Inflammatory macrophage treated with lipopolysaccharide for 1 hour (primary cell): ENCODE measurements around the gene MBOAT1.

Source experiments
- DNase-seq, 2 donors: peaks; one replicate each; pipeline ENCODE4 v3.0.0-alpha.2; 2020 to 2022

MBOAT1 gene

GRCh38 chr6:20092071-20092566, 120.2 kb downstream of the MBOAT1 start:
- peak; percentile 53 to 76 for DNase-seq

- DNase-seq: no peak
Observed at GRCh38 chr6:20086992-20087391, 125.3 kb downstream of the MBOAT1 start.

DNA sequence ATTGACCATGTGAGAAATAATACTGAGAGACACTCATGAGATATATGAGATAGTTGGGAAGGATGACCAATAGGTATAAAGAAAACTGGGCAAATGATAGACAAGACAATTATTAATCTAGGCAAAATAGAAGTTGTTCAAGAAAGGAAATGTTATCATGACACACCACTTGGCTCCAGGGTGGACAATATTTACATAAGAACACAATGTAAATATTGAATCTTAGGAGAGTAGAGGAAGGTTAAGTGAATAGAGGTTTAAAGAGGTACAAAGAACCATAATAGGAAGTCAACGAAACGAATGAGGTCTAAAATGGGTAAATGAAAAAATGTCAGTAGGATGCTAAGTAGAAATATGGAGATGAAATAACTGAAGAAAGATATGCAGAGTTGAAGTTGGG, 126.5 kb downstream of the MBOAT1 start:
- no peak for DNase-seq

- DNase-seq: no peak
Observed at GRCh38 chr6:20084411-20084810, 127.9 kb downstream of the MBOAT1 start.

DNA sequence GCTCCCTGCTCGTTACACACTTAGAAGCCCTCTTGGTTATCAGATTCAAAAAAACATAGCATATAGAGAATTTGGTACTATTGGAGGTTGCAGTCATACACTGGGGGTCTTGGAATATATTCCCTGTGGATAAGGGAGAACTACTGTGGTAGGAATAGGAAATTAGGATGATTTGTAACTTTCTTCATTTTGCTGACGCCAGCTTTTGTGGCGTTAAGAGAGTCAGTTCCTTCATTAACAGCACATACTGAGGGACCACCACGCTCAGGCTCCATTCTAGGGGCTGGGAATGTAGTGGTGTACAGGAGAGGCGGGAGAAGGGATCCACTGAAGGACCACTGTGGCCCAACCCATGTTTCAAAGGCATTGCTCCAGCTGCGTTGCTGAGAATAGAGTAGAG, 140.3 kb downstream of the MBOAT1 start:
- DNase-seq: no peak

GRCh38 chr6:20070047-20070446, 142.2 kb downstream of the MBOAT1 start:
- no peak for DNase-seq

DNA sequence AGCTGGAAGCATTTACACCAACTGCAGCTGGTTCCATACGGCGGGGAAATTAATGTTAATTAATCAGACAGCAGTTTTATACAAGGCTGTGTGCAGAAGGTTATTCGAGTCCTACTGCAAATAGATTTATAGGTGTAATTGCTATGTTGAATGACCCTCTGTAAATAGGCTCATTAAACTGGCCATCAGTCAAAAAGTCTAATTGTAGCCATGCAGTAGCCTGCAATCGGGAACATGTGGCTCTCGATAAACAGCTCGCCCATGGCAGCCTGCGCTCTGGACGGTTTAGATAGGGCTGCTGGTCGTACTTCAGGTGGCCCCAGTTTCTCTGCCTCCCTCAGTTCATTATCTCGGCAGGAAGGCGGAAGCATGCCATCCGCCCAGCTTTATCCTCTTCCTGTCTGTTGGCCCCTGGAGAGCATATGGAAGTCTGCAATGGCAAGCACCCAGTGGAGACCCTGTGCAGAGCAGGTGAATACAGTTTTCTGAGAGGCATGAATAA, 143.2 kb downstream of the MBOAT1 start:
- DNase-seq: no peak

- DNase-seq: no peak
Observed at GRCh38 chr6:20068421-20068988, 143.8 kb downstream of the MBOAT1 start.

DNA sequence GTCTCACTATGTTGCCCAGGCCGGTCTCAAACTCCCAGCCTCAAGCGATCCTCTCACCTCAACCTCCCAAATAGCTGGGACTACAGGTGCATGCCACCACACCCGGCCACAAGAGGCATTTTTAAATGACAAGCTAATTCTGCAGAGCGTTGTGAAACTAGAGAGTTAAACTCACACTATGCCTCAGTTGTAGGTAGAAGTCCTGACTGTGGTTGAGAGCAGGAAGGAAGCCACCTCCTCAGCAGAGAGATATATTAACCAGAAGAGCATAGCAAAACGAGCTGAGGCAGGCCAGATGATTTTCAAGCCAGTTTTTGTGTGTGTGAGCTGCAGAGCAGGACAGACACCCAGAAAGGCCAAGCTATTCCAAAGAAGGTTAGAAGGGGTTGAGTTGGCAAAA, 150.3 kb downstream of the MBOAT1 start:
- no peak for DNase-seq

DNA sequence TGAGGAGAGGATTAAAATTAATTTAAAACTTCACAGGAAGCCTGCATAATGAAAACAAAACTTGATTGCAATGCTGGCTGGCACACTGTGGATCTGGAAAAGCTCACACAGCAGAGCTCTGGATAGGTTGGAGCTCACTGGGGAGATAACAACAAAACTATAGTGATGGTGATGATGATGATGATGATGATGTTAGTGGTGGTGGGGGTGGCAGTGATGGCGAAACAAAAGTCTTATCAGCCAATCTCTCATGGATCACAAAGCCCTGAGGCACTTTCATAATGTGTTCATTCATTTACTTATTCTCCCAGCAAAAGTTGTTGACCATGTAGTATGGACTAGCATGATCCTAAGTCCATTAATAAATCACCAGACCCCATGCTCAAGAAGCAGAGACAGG, 152.0 kb downstream of the MBOAT1 start:
- no peak for DNase-seq

DNA sequence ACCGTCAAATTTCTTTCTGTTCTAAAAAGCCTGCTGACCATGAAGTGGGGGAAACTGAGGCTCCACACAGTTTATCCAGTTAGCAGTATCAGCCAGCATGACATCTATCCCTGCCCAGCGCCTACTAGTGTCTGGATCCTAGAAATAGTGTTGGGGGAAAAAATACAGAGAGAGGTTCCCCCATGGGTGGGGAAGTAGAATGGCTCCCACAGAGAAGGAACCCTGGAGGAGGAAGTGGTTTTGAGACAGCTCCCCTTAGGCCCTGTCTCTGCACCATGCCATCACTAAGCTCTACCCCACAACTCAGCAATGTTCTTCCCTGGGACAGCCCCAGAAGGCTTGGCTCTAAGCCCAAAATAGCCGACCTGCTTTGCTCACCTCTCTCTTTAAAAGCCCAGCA, 153.4 kb downstream of the MBOAT1 start:
- DNase-seq: peak; percentile 11 to 25

DNA sequence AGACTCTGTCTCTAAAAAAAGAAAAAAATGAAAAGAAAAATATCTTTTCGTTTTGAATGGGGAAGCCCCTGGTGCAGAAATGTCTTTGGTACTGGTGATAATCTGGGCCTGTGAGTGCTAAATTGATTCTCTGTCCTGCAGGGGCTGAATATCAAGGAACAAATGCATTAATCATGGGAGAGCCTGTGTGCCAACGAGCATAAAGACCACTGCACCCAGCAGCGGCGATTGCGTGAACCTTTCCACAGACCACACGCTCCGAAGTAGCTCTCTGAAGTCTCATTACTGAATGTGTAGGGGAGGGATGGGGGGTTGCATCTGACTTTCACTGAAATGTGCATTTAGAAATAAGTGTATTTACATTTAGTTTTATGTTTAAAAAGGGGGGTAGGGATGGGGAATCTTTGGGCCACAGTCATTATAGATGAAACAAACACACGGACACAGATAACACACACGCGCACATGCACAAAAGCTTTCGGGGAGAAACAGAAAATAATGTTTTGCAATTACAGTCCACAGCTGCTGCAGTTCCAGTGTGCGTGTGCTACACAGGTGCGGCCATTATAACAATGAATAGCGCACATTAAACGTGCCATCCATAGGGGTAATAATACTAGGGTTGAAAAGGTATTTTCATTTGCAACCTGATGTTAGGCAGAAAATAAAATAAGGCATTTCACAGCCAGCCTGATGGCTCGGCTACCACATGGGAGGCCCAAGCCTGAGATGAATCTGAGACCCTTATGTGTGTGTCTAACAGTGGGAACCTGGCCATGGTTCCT, 154.0 kb downstream of the MBOAT1 start:
- DNase-seq: no peak

DNA sequence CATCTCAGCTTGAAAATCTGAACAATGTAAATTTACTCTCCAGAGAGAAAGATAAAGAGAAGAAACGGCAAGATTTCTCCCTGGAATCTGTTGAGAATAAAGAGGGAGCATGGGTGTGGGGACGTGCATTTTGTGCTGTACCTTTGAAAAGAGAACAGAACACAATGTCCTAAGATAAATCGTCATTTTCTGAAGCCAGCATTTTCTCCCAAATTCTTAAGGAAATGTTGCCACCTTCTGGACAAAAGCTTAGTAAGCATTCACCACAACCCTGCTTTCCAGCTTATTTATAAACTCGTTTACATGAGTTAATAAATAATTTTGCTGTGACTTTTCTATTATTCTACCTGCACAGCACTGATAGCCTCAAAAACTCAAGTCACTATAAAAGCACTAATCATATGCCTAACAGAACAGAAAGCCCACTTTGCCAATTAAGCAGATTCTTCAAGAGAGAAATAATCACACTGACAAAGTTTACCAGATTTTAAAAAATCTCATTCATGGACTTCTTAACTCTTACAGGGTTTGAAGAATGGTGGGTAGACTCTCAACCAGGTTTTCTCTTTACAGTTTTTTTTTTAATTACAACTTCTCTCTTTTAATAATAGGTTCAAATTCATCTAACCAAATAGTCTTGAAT, 155.8 kb downstream of the MBOAT1 start:
- peak in 1 of 2 donors; percentile 36 for DNase-seq

GRCh38 chr6:20055916-20056315, 156.4 kb downstream of the MBOAT1 start:
- no peak for DNase-seq
